HepG2 (cell line): ENCODE results near the gene SHTN1.

Source experiments
- JUN ChIP-seq: sonication (generic); formaldehyde crosslinking; IDR thresholded peaks from 2 replicates; pipeline ENCODE4 v1.4.0; 2020; ENCODE audit warnings: mild to moderate bottlenecking, missing genetic modification reagents
- SP140L ChIP-seq: sonication (generic); formaldehyde crosslinking; IDR thresholded peaks from 2 replicates; pipeline ENCODE4 v1.4.0; 2020; ENCODE audit warnings: missing genetic modification reagents, borderline replicate concordance
- TOE1 ChIP-seq: sonication (generic); formaldehyde crosslinking; IDR thresholded peaks from 2 replicates; pipeline ENCODE4 v1.4.0; 2020; ENCODE audit warnings: mild to moderate bottlenecking, missing genetic modification reagents
- ZFP90 ChIP-seq: sonication (generic); formaldehyde crosslinking; IDR thresholded peaks from 2 replicates; pipeline ENCODE4 v1.8.0; 2022; ENCODE audit warnings: missing genetic modification reagents, mild to moderate bottlenecking, inconsistent platforms, borderline replicate concordance
- ZNF251 ChIP-seq: sonication (generic); formaldehyde crosslinking; IDR thresholded peaks from 2 replicates; pipeline ENCODE4 v1.9.0; 2021; ENCODE audit warnings: mild to moderate bottlenecking, missing genetic modification reagents
- TF ChIP-seq, protein P1 (sequence below): IDR thresholded peaks from 2 replicates; pipeline ENCODE4 v1.6.1; 2016; ENCODE audit warnings: low read depth, borderline replicate concordance
- TF ChIP-seq, protein P2 (sequence below): IDR thresholded peaks from 2 replicates; pipeline ENCODE4 v1.6.1; 2016; ENCODE audit warnings: missing compliant biosample characterization, missing genetic modification reagents, borderline replicate concordance
- TF ChIP-seq, protein P3 (sequence below): sonication (generic); formaldehyde crosslinking; IDR thresholded peaks from 2 replicates; pipeline ENCODE4 v1.4.0; 2020; ENCODE audit warnings: missing genetic modification reagents, borderline replicate concordance

DNA sequence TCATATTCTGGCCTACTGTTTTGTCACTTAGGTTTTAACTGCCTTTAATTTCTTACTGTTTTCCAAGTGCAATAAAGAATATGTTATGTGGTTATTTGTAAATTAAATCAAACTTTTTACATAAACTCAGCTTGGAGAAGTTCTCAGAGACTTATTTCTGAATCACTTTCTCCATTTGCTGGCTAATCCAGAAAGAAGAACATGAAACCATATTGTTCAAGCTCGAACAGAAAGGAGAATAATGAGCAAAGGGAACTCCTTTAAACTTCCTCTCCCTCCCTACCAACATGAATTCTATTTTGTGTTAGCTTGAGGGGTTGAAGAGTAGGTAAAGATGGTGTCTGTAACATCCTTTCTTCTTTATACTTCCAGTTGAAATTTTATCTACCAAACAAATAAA is 52.3 kb downstream of the SHTN1 start:
- TF ChIP-seq ZFP90 = no peak
- TF ChIP-seq, protein P1, sequence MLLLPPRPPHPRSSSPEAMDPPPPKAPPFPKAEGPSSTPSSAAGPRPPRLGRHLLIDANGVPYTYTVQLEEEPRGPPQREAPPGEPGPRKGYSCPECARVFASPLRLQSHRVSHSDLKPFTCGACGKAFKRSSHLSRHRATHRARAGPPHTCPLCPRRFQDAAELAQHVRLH (CRISPR knock-in tag) = no peak
- no peak for TF ChIP-seq JUN (CRISPR knock-in tag)
- TF ChIP-seq, protein P2, sequence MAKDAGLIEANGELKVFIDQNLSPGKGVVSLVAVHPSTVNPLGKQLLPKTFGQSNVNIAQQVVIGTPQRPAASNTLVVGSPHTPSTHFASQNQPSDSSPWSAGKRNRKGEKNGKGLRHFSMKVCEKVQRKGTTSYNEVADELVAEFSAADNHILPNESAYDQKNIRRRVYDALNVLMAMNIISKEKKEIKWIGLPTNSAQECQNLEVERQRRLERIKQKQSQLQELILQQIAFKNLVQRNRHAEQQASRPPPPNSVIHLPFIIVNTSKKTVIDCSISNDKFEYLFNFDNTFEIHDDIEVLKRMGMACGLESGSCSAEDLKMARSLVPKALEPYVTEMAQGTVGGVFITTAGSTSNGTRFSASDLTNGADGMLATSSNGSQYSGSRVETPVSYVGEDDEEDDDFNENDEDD (CRISPR knock-in tag) = no peak
- no peak for TF ChIP-seq TOE1 (CRISPR knock-in tag)
- no peak for TF ChIP-seq ZNF251 (CRISPR knock-in tag)
- TF ChIP-seq SP140L = no peak
- TF ChIP-seq, protein P3, sequence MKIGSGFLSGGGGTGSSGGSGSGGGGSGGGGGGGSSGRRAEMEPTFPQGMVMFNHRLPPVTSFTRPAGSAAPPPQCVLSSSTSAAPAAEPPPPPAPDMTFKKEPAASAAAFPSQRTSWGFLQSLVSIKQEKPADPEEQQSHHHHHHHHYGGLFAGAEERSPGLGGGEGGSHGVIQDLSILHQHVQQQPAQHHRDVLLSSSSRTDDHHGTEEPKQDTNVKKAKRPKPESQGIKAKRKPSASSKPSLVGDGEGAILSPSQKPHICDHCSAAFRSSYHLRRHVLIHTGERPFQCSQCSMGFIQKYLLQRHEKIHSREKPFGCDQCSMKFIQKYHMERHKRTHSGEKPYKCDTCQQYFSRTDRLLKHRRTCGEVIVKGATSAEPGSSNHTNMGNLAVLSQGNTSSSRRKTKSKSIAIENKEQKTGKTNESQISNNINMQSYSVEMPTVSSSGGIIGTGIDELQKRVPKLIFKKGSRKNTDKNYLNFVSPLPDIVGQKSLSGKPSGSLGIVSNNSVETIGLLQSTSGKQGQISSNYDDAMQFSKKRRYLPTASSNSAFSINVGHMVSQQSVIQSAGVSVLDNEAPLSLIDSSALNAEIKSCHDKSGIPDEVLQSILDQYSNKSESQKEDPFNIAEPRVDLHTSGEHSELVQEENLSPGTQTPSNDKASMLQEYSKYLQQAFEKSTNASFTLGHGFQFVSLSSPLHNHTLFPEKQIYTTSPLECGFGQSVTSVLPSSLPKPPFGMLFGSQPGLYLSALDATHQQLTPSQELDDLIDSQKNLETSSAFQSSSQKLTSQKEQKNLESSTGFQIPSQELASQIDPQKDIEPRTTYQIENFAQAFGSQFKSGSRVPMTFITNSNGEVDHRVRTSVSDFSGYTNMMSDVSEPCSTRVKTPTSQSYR (CRISPR knock-in tag) = no peak
